ENCODE data around the gene ALKAL2. TPM values are rescaled to one million over a fixed set of nuclear protein-coding genes. Genes with fewer than 3 reads are reported as not detected.

The ALKAL2 gene
- total RNA-seq, 1 donor from 2014 or later: 0.12 TPM

DNA sequence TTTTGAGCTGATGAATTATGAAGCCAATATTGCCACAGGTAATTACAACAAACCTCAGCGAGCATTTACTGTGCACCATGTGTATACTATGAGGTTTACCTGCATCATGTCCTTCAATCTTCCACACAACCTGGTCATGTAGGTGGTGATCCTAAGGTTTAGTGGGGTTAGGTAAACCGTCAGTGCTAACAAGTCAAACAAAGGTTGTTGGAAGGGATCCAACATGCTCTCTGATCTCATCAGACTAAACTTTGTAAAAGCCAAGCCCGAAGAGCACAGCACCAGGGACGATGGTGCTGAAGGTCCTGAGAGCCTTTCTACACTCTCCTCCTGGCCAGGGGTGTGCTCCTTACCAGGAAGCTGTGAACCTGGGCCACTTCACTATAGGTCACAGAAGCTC is 53.5 kb downstream of the ALKAL2 start:
- H3K4me3 ChIP-seq (ENCODE audit: low read depth, low read length): no peak overlapping the region
- TF ChIP-seq, protein P1, sequence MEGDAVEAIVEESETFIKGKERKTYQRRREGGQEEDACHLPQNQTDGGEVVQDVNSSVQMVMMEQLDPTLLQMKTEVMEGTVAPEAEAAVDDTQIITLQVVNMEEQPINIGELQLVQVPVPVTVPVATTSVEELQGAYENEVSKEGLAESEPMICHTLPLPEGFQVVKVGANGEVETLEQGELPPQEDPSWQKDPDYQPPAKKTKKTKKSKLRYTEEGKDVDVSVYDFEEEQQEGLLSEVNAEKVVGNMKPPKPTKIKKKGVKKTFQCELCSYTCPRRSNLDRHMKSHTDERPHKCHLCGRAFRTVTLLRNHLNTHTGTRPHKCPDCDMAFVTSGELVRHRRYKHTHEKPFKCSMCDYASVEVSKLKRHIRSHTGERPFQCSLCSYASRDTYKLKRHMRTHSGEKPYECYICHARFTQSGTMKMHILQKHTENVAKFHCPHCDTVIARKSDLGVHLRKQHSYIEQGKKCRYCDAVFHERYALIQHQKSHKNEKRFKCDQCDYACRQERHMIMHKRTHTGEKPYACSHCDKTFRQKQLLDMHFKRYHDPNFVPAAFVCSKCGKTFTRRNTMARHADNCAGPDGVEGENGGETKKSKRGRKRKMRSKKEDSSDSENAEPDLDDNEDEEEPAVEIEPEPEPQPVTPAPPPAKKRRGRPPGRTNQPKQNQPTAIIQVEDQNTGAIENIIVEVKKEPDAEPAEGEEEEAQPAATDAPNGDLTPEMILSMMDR (conservative IDR thresholded peaks at IDR 0.05; ENCODE audit: low read depth, low read length): no peak
- DNase-seq (ENCODE audit: low read depth): no peak

DNA sequence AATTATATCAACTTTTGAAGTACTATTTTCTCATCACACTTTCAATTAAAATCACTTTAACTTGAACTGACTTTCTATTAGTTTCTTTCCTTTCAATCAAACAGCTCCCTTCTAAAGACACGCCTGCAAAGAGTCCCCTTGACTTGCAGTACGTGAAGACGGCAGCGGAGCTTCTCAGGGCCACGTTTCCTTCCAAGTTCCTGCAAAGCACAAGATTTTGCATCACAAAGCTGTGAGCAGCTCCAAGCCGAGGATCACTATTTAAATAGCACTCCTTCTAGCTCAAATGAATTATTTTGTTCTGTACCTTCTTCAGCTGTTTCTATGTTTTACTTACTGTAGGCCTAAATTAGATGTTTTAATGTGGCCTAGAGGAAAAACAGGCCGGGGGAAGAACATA is 54.9 kb downstream of the ALKAL2 start:
- TF ChIP-seq, protein P1 (conservative IDR thresholded peaks at IDR 0.05; ENCODE audit: low read depth, low read length): no peak
- no peak overlapping the region for H3K4me3 ChIP-seq (ENCODE audit: low read depth, low read length)
- DNase-seq (ENCODE audit: low read depth): no peak

DNA sequence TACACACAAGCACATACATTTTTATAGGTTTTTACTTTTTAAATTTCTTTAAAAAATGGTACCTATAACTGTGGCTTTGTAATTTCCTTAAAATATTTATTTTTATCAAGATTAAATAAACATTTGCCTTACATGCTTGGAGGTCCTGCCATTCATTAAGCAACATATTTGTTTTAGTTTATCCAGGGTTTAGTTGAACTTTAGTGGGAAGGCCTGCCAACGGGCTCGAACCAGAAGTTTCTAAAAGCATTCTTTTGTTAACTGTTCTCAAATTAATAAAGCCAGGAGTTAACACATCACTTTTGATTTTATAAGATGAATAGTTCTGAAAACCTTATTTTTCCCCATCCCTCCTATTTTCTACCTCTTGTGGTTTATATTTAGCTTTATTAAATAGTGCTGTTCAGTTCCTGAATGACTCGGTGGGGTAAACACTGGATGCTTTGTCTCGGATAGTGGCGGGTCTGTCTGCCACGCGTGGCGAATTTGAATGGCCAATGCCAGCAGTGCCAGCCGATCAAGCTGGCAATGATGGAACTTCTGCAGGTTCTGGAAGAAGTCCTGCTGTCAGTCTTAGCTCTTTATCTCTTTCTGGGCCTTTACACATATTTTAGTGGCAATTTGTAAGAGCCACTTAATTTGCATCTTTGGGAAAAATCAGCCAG is 56.2 kb downstream of the ALKAL2 start:
- H3K4me3 ChIP-seq (ENCODE audit: low read depth, low read length): no peak overlapping the region
- TF ChIP-seq, protein P1 (conservative IDR thresholded peaks at IDR 0.05; ENCODE audit: low read depth, low read length): no peak
- DNase-seq (ENCODE audit: low read depth): no peak

Other genes starting within 250 kb of the ALKAL2 start
- 6.1 and 13.5 TPM in 2 replicates for gene FAM110C, start 241.6 kb downstream of the ALKAL2 start, total RNA-seq
- 16.6 and 24.8 TPM in 2 replicates for gene SH3YL1, start 24.1 kb downstream of the ALKAL2 start, total RNA-seq
- 100 and 111 TPM in 2 replicates for gene ACP1, start 23.1 kb downstream of the ALKAL2 start, total RNA-seq

Measured in epithelial cell of proximal tubule (primary cell).